Ovary (tissue), 9 donors: ENCODE measurements around the gene PLCD1. TPM values are rescaled to one million over a fixed set of nuclear protein-coding genes. Genes with fewer than 3 reads are reported as not detected.

ENCODE experiments used
- DNase-seq, 5 donors: peaks; one replicate each; pipeline ENCODE4 v3.0.0-alpha.2; 2019 to 2020
- H3K27ac ChIP-seq, 2 donors: fragments of 200-600 bp; one replicate each; pipeline versions ENCODE4 v1.5.1 to v1.8.0; 2019 to 2022
- H3K27me3 ChIP-seq: fragments of 200-600 bp; one replicate; pipeline ENCODE4 v1.8.0; 2022
- H3K36me3 ChIP-seq: fragments of 200-600 bp; sonication (generic); one replicate; pipeline ENCODE4 v1.5.1; 2019
- H3K4me1 ChIP-seq: one replicate; pipeline ENCODE4 v1.8.1; 2013; ENCODE audit warnings: mild to moderate bottlenecking, moderate library complexity; ENCODE audit not compliant: insufficient read depth
- H3K4me3 ChIP-seq: fragments of 200-600 bp; sonication (generic); one replicate; pipeline ENCODE4 v1.5.1; 2017
- H3K9me3 ChIP-seq, 2 donors: fragments of 200-600 bp in 1 of 2; sonication (generic) in 1 of 2; one replicate each; pipeline versions ENCODE4 v1.5.1 to v1.8.1; 2013 to 2019; ENCODE audit warnings: mild to moderate bottlenecking in 1 of 2, moderate library complexity in 1 of 2
- CTCF ChIP-seq, 3 donors: fragments of 450-650 bp in 2 of 3; fragments of 200-600 bp in 1 of 3; IDR thresholded peaks; one replicate each; pipeline versions ENCODE4 v1.5.1 to v1.8.0; 2016 to 2022; ENCODE audit warnings: antibody characterized with exemption in 3 of 3, mild to moderate bottlenecking in 1 of 3
- EP300 ChIP-seq: sonication (generic); formaldehyde crosslinking; IDR thresholded peaks from one replicate; pipeline ENCODE4 v1.6.1; 2017; ENCODE audit warnings: antibody characterized with exemption
- POLR2A ChIP-seq: fragments of 450-650 bp; IDR thresholded peaks from one replicate; pipeline ENCODE4 v1.6.1; 2017; ENCODE audit warnings: antibody characterized with exemption, mild to moderate bottlenecking, moderate library complexity
- WGBS, 3 donors: extraction: QIAGEN DNeasy Blood & Tissue Kit in 1 of 3; methylation state at CpG; one replicate each; pipeline versions ENCODE4 v1.1.5 to v1.1.7; 2013 to 2017; 5-methylcytosine and 5-hydroxymethylcytosine counted together
- intact Hi-C, 4 donors: fragments of 100-400 bp; cut with DNase I; formaldehyde crosslinking; loops; one replicate each; pipeline versions ENCODE4 v1.11.0 to v1.15.1; 2022 to 2023
- polyA plus RNA-seq, 2 donors: library from polyadenylated mRNA; stranded (reverse); fragments of 200-250 nt in 1 of 2; fragments of 350-450 nt in 1 of 2; fragmentation: Illumina TruSeq in 1 of 2; extraction: RNeasy Lipid Tissue Mini Kit (QIAGEN cat#74804) in 1 of 2; gene quantifications; one replicate each; pipeline ENCODE4 v1.2.3, GENCODE V29; 2013 to 2014
- total RNA-seq, 7 donors: library from RNA; depleted of rRNA in 2 of 7; stranded (reverse); fragments of >200 nt in 2 of 7; fragmentation: NEBNext Ultra II Directional in 3 of 7; extraction: Animal tissue kit (Norgen Biotek cat#: 25700) in 3 of 7; gene quantifications; one replicate each; pipeline versions ENCODE4 v1.1.0 to v1.2.4, GENCODE V29; 2016 to 2023
- donor health status: DM: no; HTN: no; CAD: no; lungs with moderate emphysema.
- donor health status: DM: no; HTN: no; CAD: no.
- donor health status: Bipolar disorder and iron deficiency.
- donor health status: DM: yes; HTN: yes; CAD: no.
- donor health status: DM: no; HTN: no; CAD: no.
- donor health status: DM: yes; HTN: yes; CAD: no.

Gene PLCD1
- total and polyA plus RNA-seq, 9 donors, result 12.3 to 62.3 (median 27.0) TPM

GRCh38 chr3:37984051-37984450, 45.4 kb downstream of the PLCD1 start:
- Histone ChIP-seq H3K36me3 (no peaks in the 10 kb centered on the region), H3K27me3 (no peaks in the 10 kb centered on the region), H3K9me3 (no peaks in the 10 kb centered on the region), H3K27ac (no peak overlapping the region), H3K4me1 (no peaks in the 10 kb centered on the region), H3K4me3 (no peak overlapping the region)
- peak in 2 of 5 donors; percentile 4 to 13 for DNase-seq
- TF ChIP-seq POLR2A (no peak), CTCF (IDR thresholded peaks at IDR 0.05) (no peak), EP300 (no peak)
- 86 to 89% (median 87%) methylated on average over 7 of the region's 7 CpGs for WGBS, 3 donors
- intact Hi-C loops, result no loop called here

GRCh38 chr3:37982331-37982730, 47.1 kb downstream of the PLCD1 start:
- no peaks in the 10 kb centered on the region for H3K27me3 ChIP-seq
- H3K9me3 ChIP-seq, result no peaks in the 10 kb centered on the region
- TF ChIP-seq CTCF (IDR thresholded peaks at IDR 0.05) (no peak), EP300 (no peak), POLR2A (no peak)
- H3K4me1 ChIP-seq, result no peaks in the 10 kb centered on the region
- intact Hi-C loops, result no loop called here
- no peak overlapping the region for H3K27ac ChIP-seq
- DNase-seq, result no peak
- WGBS, 3 donors, result 10 to 33% (median 20%) methylated on average over 1 of the region's 1 CpG
- H3K4me3 ChIP-seq, result no peak overlapping the region
- H3K36me3 ChIP-seq, result no peaks in the 10 kb centered on the region

GRCh38 chr3:37981348-37981664, 48.1 kb downstream of the PLCD1 start:
- H3K27ac ChIP-seq, result no peak overlapping the region
- H3K4me1 ChIP-seq, result no peaks in the 10 kb centered on the region
- H3K4me3 ChIP-seq, result no peak overlapping the region
- peak in 1 of 5 donors; percentile 2 for DNase-seq
- no peak for TF ChIP-seq POLR2A
- TF ChIP-seq CTCF (IDR thresholded peaks at IDR 0.05), result no peak
- no peak for TF ChIP-seq EP300
- no peaks in the 10 kb centered on the region for H3K36me3 ChIP-seq
- intact Hi-C loops, result no loop called here
- WGBS, 3 donors, result 96 to 99% (median 96%) methylated on average over 2 of the region's 2 CpGs
- H3K27me3 ChIP-seq, result no peaks in the 10 kb centered on the region
- H3K9me3 ChIP-seq, result no peaks in the 10 kb centered on the region

GRCh38 chr3:37980462-37981347, 48.7 kb downstream of the PLCD1 start:
- intact Hi-C loops, result no loop called here
- no peak overlapping the region for H3K27ac ChIP-seq
- no peaks in the 10 kb centered on the region for H3K36me3 ChIP-seq
- H3K4me3 ChIP-seq, result no peak overlapping the region
- H3K27me3 ChIP-seq, result no peaks in the 10 kb centered on the region
- WGBS, 3 donors, result 89 to 92% (median 91%) methylated on average over 14 of the region's 14 CpGs
- no peaks in the 10 kb centered on the region for H3K9me3 ChIP-seq
- no peak for DNase-seq
- no peaks in the 10 kb centered on the region for H3K4me1 ChIP-seq
- no peak for TF ChIP-seq POLR2A
- TF ChIP-seq CTCF (IDR thresholded peaks at IDR 0.05), result no peak
- TF ChIP-seq EP300, result no peak
